Upper lobe of left lung (tissue), 6 donors: ENCODE data around the gene ZDHHC5. TPM values are rescaled to one million over a fixed set of nuclear protein-coding genes. Genes with fewer than 3 reads are reported as not detected.

Experiments used
- ATAC-seq, 2 donors: fragments of 200-7000 bp; cut with Tn5 transposase; one replicate each; pipeline ENCODE4 v1.9.1; 2022; ENCODE audit warnings: mild to moderate bottlenecking in 2 of 2, moderate library complexity in 2 of 2; ENCODE audit not compliant: low FRiP score in 2 of 2
- DNase-seq, 2 donors: peaks; one replicate each; pipeline ENCODE4 v3.0.0-alpha.2; 2019 to 2020
- H3K27ac ChIP-seq, 4 donors: fragments of 200-600 bp; sonication (generic); one replicate each; pipeline ENCODE4 v1.5.1; 2016 to 2019
- H3K27me3 ChIP-seq, 4 donors: fragments of 200-600 bp; sonication (generic); one replicate each; pipeline ENCODE4 v1.5.1; 2017 to 2019
- H3K36me3 ChIP-seq, 4 donors: fragments of 200-600 bp; sonication (generic); one replicate each; pipeline ENCODE4 v1.5.1; 2016 to 2019
- H3K4me1 ChIP-seq, 4 donors: fragments of 200-600 bp; sonication (generic); one replicate each; pipeline ENCODE4 v1.5.1; 2018 to 2019
- H3K4me3 ChIP-seq, 4 donors: fragments of 200-600 bp; sonication (generic); one replicate each; pipeline ENCODE4 v1.5.1; 2017 to 2019; ENCODE audit warnings: mild to moderate bottlenecking in 2 of 4, moderate library complexity in 1 of 4
- H3K9me3 ChIP-seq, 4 donors: fragments of 200-600 bp; sonication (generic); one replicate each; pipeline ENCODE4 v1.5.1; 2018 to 2019
- CTCF ChIP-seq, 6 experiments: fragments of 450-650 bp in 4 of 6; fragments of 200-600 bp in 2 of 6; sonication (generic) in 2 of 6; IDR thresholded peaks; one replicate each; pipeline ENCODE4 v1.5.1; 2016 to 2019; ENCODE audit warnings: antibody characterized with exemption in 6 of 6
- EP300 ChIP-seq, 4 donors: sonication (generic); formaldehyde crosslinking; IDR thresholded peaks; one replicate each; pipeline ENCODE4 v1.5.1; 2017; ENCODE audit warnings: antibody characterized with exemption in 4 of 4, control low read depth in 2 of 4
- POLR2A ChIP-seq, 4 donors: fragments of 450-650 bp; IDR thresholded peaks; one replicate each; pipeline ENCODE4 v1.5.1; 2016 to 2017; ENCODE audit warnings: antibody characterized with exemption in 4 of 4, mild to moderate bottlenecking in 2 of 4
- POLR2AphosphoS5 ChIP-seq, 2 donors: sonication (generic); formaldehyde crosslinking; IDR thresholded peaks; one replicate each; pipeline ENCODE4 v1.5.1; 2017; ENCODE audit warnings: antibody characterized with exemption in 2 of 2
- WGBS, 2 donors: methylation state at CpG; one replicate each; pipeline ENCODE4 v1.1.5; 2017 to 2018; 5-methylcytosine and 5-hydroxymethylcytosine counted together
- total RNA-seq, 6 donors: library from RNA; depleted of rRNA in 4 of 6; stranded (reverse); fragments of >200 nt in 4 of 6; gene quantifications; one replicate each; pipeline versions ENCODE4 v1.1.0 to v1.2.1, GENCODE V29; 2016 to 2021
- donor health status: DM: no; HTN: no; CAD: no; lungs with moderate emphysema.
- donor health status: DM: no; HTN: yes; CAD: no; lungs with severe emphysema.

Gene ZDHHC5
- total RNA-seq, 6 donors from 2014 or later = 45.1 to 81.9 (median 58.7) TPM

GRCh38 chr11:57652662-57653061 lies 15.3 kb upstream of the ZDHHC5 start:
- DNase-seq (no peak), ATAC-seq (no peak)
- Histone ChIP-seq H3K4me1 (peaks cover 22 to 44% (median 25%) of the 10 kb centered on the region in 4 donors), H3K36me3 (no peaks in the 10 kb centered on the region), H3K27ac (no peak overlapping the region), H3K27me3 (peaks cover 0 to 17% (median 3%) of the 10 kb centered on the region in 4 donors), H3K4me3 (no peak overlapping the region), H3K9me3 (no peaks in the 10 kb centered on the region)
- WGBS, 2 donors = 71 to 81% methylated on average over 3 of the region's 3 CpGs
- no peak for TF ChIP-seq POLR2A (IDR thresholded peaks at IDR 0.05)
- TF ChIP-seq CTCF (IDR thresholded peaks at IDR 0.05) = no peak
- no peak for TF ChIP-seq EP300 (IDR thresholded peaks at IDR 0.05)
- TF ChIP-seq POLR2AphosphoS5 (IDR thresholded peaks at IDR 0.05) = no peak

- no peak overlapping the region for H3K27ac ChIP-seq
- H3K4me3 ChIP-seq = no peak overlapping the region
- peaks cover 19 to 43% (median 23%) of the 10 kb centered on the region in 4 donors for H3K4me1 ChIP-seq
- 32 to 38% methylated on average over 3 of the region's 3 CpGs for WGBS, 2 donors
- H3K9me3 ChIP-seq = no peaks in the 10 kb centered on the region
- H3K27me3 ChIP-seq = peaks cover 0 to 13% (median 1%) of the 10 kb centered on the region in 4 donors
- TF ChIP-seq CTCF (IDR thresholded peaks at IDR 0.05) (no peak), POLR2AphosphoS5 (IDR thresholded peaks at IDR 0.05) (no peak), EP300 (IDR thresholded peaks at IDR 0.05) (no peak), POLR2A (IDR thresholded peaks at IDR 0.05) (no peak)
- H3K36me3 ChIP-seq = no peaks in the 10 kb centered on the region
- DNase-seq (no peak), ATAC-seq (no peak)
Observed at GRCh38 chr11:57653163-57653562, 14.8 kb upstream of the ZDHHC5 start.

- TF ChIP-seq CTCF (IDR thresholded peaks at IDR 0.05) (no peak), EP300 (IDR thresholded peaks at IDR 0.05) (no peak)
- no peak for DNase-seq
- Histone ChIP-seq H3K4me1 (peaks cover 9 to 43% (median 12%) of the 10 kb centered on the region in 4 donors), H3K4me3 (peak overlapping the region in 3 of 4 donors; percentile 61 to 77 (median 68)), H3K36me3 (peaks cover 20 to 27% (median 24%) of the 10 kb centered on the region in 4 donors), H3K9me3 (no peaks in the 10 kb centered on the region), H3K27ac (peak overlapping the region; percentile 77 to 88 (median 85)), H3K27me3 (no peaks in the 10 kb centered on the region)
- WGBS, 2 donors = 21 to 25% methylated on average over 5 of the region's 5 CpGs
- ATAC-seq = no peak
Observed at GRCh38 chr11:57656885-57657193, 11.1 kb upstream of the ZDHHC5 start.

- TF ChIP-seq POLR2AphosphoS5 (IDR thresholded peaks at IDR 0.05) = peak; percentile 92 to 94
- peak in 3 of 4 donors; percentile 39 to 88 (median 40) for TF ChIP-seq POLR2A (IDR thresholded peaks at IDR 0.05)
- peak in 2 of 6 experiments; percentile 22 to 33 for TF ChIP-seq CTCF (IDR thresholded peaks at IDR 0.05)
- peak in 1 of 4 donors; percentile 1 for TF ChIP-seq EP300 (IDR thresholded peaks at IDR 0.05)
- 0 to 1% methylated on average over 20 to 45 of the region's 45 CpGs for WGBS, 2 donors
Observed at GRCh38 chr11:57657194-57658022, 10.5 kb upstream of the ZDHHC5 start, which contains the start of gene CLP1. CLP1 (plus strand) TSS chr11:57657762; CDS start chr11:57659477, 1,715 bp downstream.

More at GRCh38 chr11:57657194-57658022, 10.5 kb upstream of the ZDHHC5 start, which contains the start of gene CLP1:
- H3K4me3 ChIP-seq = peak within 1 kb of the TSS; percentile 61 to 77 (median 65)
- peak; percentile 99 for ATAC-seq
- peak within 1 kb of the TSS; percentile 77 to 88 (median 85) for H3K27ac ChIP-seq
- no peaks in the 10 kb centered on the region for H3K27me3 ChIP-seq
- peak; percentile 99 to 100 for DNase-seq
- peaks cover 9 to 41% (median 12%) of the 10 kb centered on the region in 4 donors for H3K4me1 ChIP-seq
- peaks cover 23 to 33% (median 27%) of the 10 kb centered on the region in 4 donors for H3K36me3 ChIP-seq
- H3K9me3 ChIP-seq = no peaks in the 10 kb centered on the region
